HG03135 (cell line): ENCODE data around the gene COQ6.
"Not testable (repeated sequence)": the region's sequence is repeated elsewhere in the genome, so short reads cannot be mapped to it uniquely, and the experiment has no call there.

Experiments
- ATAC-seq: cut with Tn5 transposase; IDR thresholded peaks from one replicate; pipeline ENCODE4 v1.9.1; 2021; ENCODE audit warnings: mild to moderate bottlenecking, moderate library complexity; ENCODE audit not compliant: unreplicated experiment

The COQ6 gene

GRCh38 chr14:73949752-73950734 is at the start of gene COQ6, which contains the start of gene FAM161B:
Gene COQ6 (plus strand): TSS chr14:73950302. CDS start chr14:73950333, 31 bp downstream.
Gene FAM161B (minus strand): TSS chr14:73950094. CDS start chr14:73950026, 68 bp downstream.
- ATAC-seq, result peak; percentile 88

DNA sequence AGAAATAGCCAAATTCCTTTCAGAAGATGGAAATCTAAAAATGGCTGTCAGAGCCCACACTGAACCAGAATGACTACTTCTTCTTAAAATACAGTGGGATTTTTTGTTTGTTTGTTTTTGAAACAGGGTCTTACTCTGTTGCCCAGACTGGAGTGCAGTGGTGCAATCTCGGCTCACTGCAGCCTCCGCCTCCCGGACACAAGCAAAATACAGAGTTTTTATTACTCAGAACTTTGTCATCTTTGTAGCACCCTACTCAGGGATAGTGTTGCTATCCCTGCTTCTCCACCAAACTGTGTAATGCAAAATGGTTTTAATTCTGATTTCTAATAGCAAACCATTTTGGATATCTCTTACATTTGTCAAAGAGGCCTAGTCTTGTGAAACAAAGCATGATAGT is 47.1 kb upstream of the COQ6 start:
- no peak for ATAC-seq

GRCh38 chr14:73909681-73910080 is 40.4 kb upstream of the COQ6 start:
- no peak for ATAC-seq

GRCh38 chr14:73913256-73913655 is 36.8 kb upstream of the COQ6 start:
- no peak for ATAC-seq

- no peak for ATAC-seq
These were observed 33.8 kb upstream of the COQ6 start for GRCh38 chr14:73916324-73916723.

DNA sequence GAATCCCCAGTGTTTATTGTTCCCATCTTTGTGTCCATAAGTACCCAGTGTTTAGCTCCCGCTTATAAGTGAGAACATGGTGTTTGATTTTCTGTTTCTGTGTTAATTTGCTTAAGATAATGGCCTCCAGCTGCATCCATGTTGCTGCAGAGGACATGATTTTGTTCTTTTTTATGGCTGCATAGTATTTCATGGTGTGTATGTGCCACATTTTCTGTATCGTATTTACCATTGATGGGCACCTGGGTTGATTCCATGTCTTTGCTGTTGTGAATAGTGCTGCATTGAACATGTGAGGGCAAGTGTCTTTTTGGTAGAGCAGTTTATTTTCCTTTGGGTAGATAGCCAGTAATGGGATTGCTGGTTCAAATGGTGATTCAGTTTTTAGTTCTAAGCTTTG is 30.6 kb upstream of the COQ6 start:
- not testable (repeated sequence) for ATAC-seq

DNA sequence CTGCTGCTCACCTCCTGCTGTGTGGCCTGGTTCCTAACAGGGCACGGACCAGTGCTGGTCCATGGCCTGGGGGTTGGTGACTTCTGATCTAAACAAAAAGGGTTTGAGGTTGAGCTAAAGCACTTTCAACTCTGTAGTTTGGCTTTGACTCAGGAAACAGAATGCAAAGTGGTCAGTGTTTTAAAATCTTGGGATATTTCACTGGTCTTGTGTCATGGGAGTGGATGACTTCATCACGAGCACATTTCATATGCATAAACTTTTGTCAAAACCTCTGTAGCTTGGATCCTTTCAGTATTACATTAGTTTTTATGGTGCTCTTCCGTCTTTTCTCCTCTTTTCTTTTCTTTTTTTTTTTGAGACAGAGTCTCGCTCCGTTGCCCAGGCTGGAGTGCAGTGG is 25.8 kb upstream of the COQ6 start:
- ATAC-seq, result no peak

DNA sequence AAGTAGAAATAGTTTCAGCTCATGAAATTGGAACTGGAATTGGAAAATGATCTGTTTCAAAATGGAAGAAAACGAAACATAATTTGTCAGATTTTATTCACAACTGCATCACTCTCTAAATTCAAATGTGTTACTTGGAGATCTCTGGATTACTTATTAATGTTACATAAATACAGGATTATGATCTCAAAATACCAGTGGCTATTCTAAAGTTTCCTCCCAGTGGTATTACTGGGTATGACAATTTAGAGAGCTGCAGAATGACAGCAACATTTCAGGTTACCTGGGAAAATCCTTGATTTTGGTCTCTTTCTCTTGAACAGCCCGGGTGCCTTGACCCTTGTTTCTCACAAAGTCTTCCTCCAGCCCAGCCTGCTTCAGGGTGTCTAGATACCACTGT is 14.4 kb upstream of the COQ6 start:
- ATAC-seq, result no peak

DNA sequence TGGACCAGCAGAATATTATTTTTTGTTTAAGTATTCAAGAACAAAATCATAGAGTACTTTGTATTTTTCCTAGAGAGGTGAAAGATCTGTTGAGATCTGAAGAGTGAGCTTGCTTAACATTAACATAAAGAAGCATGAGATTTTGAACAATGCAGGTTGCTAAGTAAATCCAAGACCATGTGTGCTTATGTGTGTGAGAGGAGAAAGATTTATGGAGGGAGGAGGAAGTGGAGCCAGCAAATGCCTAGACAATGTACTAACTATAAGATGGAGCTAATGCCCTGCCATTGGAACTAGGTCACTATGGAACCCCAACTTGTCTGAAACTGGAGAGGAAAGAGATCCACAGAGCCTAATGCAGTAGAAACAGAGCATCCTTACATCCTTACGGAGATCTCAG is 13.6 kb upstream of the COQ6 start:
- no peak for ATAC-seq

DNA sequence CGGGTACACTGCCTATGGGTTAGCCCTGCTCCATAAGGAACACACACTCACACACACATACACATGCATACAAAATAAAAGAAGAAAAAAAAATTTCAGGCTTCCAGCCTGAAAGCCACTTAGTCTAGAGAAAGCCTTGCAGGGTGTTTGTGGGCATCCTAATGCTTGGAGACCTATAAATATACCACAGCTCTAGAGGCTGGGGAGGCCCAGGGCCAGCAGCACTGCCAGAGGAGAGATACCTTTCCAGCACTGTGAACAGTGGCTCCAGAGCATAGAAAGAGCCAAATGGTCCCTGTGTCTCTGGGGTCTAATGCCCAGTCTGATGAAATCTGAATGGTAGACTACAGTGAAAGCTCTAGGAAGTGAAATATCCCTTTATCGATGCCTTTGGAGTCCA is 13.1 kb upstream of the COQ6 start:
- ATAC-seq, result no peak

DNA sequence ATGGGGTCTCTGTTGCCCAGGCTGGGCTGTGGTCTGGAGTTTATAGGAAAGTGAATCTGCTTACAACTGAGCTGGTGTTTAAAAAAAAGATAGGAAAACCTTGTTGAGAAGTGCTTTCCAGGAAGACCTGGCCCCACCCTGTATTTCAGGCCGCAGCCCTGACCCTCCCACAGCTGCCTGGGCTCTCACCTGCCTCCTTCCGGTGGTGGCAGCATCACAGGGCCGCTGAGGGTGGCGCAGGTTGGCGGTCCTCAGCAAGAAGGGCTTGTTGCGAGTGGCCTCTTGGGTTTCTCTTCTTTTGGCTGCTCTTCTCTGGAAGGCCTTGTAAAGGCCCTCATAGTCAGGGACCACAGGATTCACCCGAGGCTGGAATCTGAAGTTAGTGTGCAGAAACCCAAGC is 7.9 kb upstream of the COQ6 start:
- no peak for ATAC-seq

- ATAC-seq, result no peak
These were observed 7.0 kb upstream of the COQ6 start for GRCh38 chr14:73943083-73943482.

DNA sequence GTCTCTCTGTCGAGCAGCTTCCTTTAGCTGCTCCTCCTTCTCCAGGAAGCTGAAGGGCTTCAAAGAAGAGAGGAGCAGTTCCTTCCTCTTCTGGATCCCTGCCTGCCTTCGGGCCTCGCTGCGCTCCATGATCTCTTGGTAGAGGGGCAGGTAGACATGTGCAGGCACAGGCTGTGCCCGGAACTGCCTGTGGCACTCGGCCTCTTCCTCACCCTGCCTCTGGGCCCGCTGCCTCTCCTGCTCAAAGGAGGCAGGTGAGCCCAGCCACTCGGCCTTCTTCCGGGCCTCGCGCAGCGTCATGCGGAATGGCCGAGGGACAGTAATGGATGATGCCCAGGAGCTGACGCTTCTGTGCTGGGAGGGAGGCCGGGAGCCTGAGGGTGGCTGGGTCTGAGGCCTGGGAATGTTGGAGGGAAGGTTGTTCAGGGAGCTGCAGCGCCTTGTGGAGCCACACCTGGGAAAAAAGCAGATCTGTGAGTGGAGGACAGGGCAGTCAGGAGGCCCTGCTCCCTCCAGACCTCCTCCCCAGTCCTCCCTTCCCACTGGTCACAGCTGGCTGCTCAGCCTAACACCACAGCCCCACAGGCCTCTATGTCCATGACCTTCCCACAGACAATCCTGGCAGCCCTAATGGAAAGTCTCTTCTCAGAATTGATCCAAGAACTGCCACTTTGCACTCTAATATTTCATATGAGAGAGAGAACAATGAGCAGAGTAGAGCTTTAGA is 5.5 kb upstream of the COQ6 start:
- ATAC-seq, result no peak

DNA sequence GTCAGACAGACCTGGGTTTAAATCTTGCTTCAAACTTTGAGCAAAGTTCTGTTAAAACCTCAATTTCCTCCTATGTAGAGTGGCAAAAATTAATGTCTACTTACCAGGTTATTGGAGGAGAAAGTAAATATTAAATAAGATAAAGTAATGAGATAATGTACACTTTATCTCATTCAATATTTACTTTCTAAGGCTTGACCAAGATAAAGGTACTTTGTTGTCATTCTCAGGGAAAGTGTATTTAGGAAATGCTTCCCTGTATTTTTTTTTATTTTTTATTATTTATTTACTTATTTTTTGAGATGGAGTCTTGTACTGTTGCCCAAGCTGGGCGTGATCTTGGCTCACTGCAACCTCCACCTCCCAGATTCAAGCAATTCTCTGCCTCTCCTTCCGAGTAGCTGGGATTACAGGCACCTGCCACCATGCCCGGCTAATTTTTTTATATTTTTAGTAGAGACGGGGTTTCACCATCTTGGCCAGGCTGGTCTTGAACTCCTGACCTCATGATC is 4.9 kb upstream of the COQ6 start:
- ATAC-seq, result no peak

GRCh38 chr14:73953731-73954130 is 3.6 kb downstream of the COQ6 start:
- ATAC-seq, result no peak

GRCh38 chr14:73955674-73956073 is 5.6 kb downstream of the COQ6 start:
- ATAC-seq, result no peak

DNA sequence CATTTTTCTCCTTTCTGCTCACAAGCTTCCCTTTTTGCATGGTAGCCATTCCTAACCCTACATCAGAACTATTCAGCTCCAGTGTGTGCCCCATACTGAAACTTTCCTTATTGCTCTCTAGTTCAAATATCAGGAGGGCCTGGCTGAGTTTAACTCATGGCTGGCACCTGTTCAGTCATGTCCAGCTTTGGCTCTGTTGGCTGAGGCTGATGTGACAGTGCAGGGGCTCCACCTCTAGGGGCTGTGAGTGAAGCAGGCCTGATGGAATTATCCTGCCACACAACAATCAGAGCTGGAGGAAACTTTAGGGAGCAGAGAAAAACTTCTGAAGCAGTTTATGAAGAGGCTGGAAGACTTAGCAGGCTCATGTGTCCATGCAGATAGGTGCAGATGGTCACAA is 8.5 kb downstream of the COQ6 start:
- no peak for ATAC-seq

DNA sequence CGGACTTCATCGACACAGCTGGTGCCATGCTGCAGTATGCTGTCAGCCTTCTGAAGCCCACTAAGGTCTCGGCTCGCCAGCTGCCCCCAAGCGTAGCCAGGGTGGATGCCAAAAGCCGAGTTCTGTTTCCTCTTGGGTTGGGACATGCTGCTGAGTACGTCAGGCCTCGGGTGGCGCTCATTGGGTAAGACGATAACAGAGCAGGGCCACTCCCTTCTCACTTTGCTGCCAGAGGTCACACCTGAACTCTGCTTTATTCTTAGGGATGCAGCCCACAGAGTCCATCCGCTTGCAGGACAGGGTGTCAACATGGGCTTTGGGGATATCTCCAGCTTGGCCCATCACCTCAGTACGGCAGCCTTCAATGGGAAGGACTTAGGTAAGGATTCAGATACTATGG is 11.1 kb downstream of the COQ6 start:
- no peak for ATAC-seq

DNA sequence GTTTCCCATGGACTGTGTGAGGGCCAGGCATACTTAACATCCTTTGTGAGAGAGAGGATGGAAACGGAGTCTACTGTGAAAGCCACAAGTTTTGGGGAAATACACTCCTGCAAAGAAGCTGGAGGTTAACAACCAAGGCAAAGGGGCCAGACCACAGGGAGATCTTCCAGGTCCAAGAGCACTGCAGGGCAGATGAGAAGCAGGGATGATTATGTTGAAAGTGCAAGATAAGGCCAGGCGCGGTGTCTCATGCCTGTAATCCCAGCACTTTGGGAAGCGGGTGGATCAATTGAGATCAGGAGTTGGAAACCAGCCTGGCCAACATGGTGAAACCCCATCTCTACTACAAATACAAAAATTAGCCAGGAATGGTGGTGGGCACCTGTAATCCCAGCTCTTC is 15.1 kb downstream of the COQ6 start:
- ATAC-seq, result no peak

DNA sequence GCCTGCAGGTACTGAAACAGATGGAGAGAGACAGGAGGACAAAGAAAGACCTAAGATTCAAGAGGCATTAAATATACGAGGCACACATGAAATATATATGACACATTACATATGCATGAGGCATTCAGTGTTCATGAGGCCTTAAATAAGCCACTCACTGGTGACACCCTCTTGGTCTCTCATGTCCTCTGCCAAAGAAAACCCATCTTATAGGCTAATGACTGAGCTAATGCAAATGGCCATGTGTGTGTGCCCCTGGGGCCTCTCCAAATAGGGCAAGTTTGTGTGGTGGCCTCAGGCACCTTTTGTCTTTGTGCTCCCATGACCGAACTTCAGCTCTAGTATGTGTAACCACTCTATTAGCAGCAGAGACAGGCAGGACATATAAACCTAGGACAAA is 18.8 kb downstream of the COQ6 start:
- no peak for ATAC-seq

- no peak for ATAC-seq
These were observed 23.4 kb downstream of the COQ6 start for GRCh38 chr14:73973497-73973896.

DNA sequence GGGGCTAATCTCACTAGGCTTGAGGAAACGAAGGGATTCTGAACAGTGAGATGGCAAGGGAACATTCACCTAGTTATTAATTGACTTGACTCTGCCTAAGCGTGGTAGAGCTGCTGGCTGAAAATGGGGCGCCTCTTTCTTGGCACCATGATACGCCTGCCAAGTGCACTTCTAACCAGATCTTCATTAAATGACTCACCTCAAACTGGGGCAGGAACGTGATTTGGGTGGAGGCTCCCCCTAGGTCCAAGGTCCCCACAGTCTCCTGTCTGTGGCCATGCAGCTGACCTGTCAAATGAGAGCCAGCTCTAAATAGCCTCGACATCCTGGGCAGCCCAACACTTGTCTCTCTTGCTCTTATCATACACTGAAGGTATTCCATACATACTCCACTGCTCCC is 26.0 kb downstream of the COQ6 start:
- no peak for ATAC-seq
